Mucosa of rectum (tissue), 2 donors: ENCODE data around the gene PDSS2.

Experiments
- H3K27ac ChIP-seq, 2 donors: one replicate each; pipeline ENCODE4 v1.7.0; 2013; ENCODE audit warnings: inconsistent platforms in 2 of 2, low read depth in 2 of 2, low read length in 2 of 2
- H3K27me3 ChIP-seq, 2 donors: one replicate each; pipeline ENCODE4 v1.7.0; 2013; ENCODE audit warnings: low read length in 2 of 2; ENCODE audit not compliant: control insufficient read depth in 2 of 2, insufficient read depth in 2 of 2
- H3K36me3 ChIP-seq, 2 donors: one replicate each; pipeline ENCODE4 v1.7.0; 2013; ENCODE audit warnings: low read length in 2 of 2; ENCODE audit not compliant: control insufficient read depth in 2 of 2, insufficient read depth in 2 of 2
- H3K4me1 ChIP-seq, 2 donors: one replicate each; pipeline ENCODE4 v1.7.0; 2013; ENCODE audit warnings: low read length in 2 of 2, mild to moderate bottlenecking in 1 of 2; ENCODE audit not compliant: control insufficient read depth in 2 of 2, insufficient read depth in 2 of 2
- H3K4me3 ChIP-seq, 2 donors: one replicate each; pipeline ENCODE4 v1.7.0; 2013; ENCODE audit warnings: low read length in 2 of 2
- H3K9ac ChIP-seq, 2 donors: one replicate each; pipeline ENCODE4 v1.7.0; 2013; ENCODE audit warnings: low read length in 2 of 2, low read depth in 1 of 2, mild to moderate bottlenecking in 1 of 2
- H3K9me3 ChIP-seq, 2 donors: one replicate each; pipeline ENCODE4 v1.7.0; 2013; ENCODE audit warnings: low read length in 2 of 2; ENCODE audit not compliant: control insufficient read depth in 2 of 2
- donor health status: healthy.
- donor health status: Normal muscosa, but diverticular disease.

Gene PDSS2

GRCh38 chr6:107264357-107264840 lies 195.0 kb downstream of the PDSS2 start:
- Histone ChIP-seq H3K9me3 (no peaks in the 10 kb centered on the region), H3K36me3 (no peaks in the 10 kb centered on the region), H3K4me3 (no peak overlapping the region), H3K4me1 (no peaks in the 10 kb centered on the region), H3K27ac (no peak overlapping the region), H3K9ac (no peak overlapping the region), H3K27me3 (no peaks in the 10 kb centered on the region)

GRCh38 chr6:107259951-107260350 lies 199.4 kb downstream of the PDSS2 start:
- no peak overlapping the region for H3K9ac ChIP-seq

GRCh38 chr6:107248147-107248546 lies 211.2 kb downstream of the PDSS2 start:
- Histone ChIP-seq H3K9ac (no peak overlapping the region), H3K9me3 (no peaks in the 10 kb centered on the region), H3K4me1 (no peaks in the 10 kb centered on the region), H3K4me3 (no peak overlapping the region), H3K27ac (no peak overlapping the region), H3K36me3 (no peaks in the 10 kb centered on the region), H3K27me3 (no peaks in the 10 kb centered on the region)

More at GRCh38 chr6:107259951-107260350, 199.4 kb downstream of the PDSS2 start:
- H3K27ac ChIP-seq, result no peak overlapping the region
- H3K27me3 ChIP-seq, result no peaks in the 10 kb centered on the region
- H3K4me3 ChIP-seq, result no peak overlapping the region
- no peaks in the 10 kb centered on the region for H3K36me3 ChIP-seq
- no peaks in the 10 kb centered on the region for H3K9me3 ChIP-seq
- H3K4me1 ChIP-seq, result no peaks in the 10 kb centered on the region

GRCh38 chr6:107246972-107247615 lies 212.3 kb downstream of the PDSS2 start:
- Histone ChIP-seq H3K9ac (no peak overlapping the region), H3K4me1 (no peaks in the 10 kb centered on the region), H3K9me3 (no peaks in the 10 kb centered on the region), H3K4me3 (no peak overlapping the region), H3K27me3 (no peaks in the 10 kb centered on the region), H3K27ac (no peak overlapping the region), H3K36me3 (no peaks in the 10 kb centered on the region)

GRCh38 chr6:107246249-107246971 lies 213.0 kb downstream of the PDSS2 start:
- no peak overlapping the region for H3K9ac ChIP-seq

GRCh38 chr6:107244742-107245480 lies 214.5 kb downstream of the PDSS2 start:
- Histone ChIP-seq H3K9ac (no peak overlapping the region), H3K36me3 (no peaks in the 10 kb centered on the region), H3K4me1 (no peaks in the 10 kb centered on the region), H3K27me3 (no peaks in the 10 kb centered on the region), H3K9me3 (no peaks in the 10 kb centered on the region), H3K4me3 (no peak overlapping the region), H3K27ac (no peak overlapping the region)

More at GRCh38 chr6:107246249-107246971, 213.0 kb downstream of the PDSS2 start:
- no peak overlapping the region for H3K27ac ChIP-seq
- no peaks in the 10 kb centered on the region for H3K27me3 ChIP-seq
- no peaks in the 10 kb centered on the region for H3K36me3 ChIP-seq
- H3K4me3 ChIP-seq, result no peak overlapping the region
- no peaks in the 10 kb centered on the region for H3K9me3 ChIP-seq
- no peaks in the 10 kb centered on the region for H3K4me1 ChIP-seq

GRCh38 chr6:107244082-107244741 lies 215.2 kb downstream of the PDSS2 start:
- Histone ChIP-seq H3K9ac (no peak overlapping the region), H3K27ac (no peak overlapping the region), H3K4me1 (no peaks in the 10 kb centered on the region), H3K4me3 (no peak overlapping the region), H3K9me3 (no peaks in the 10 kb centered on the region), H3K27me3 (no peaks in the 10 kb centered on the region), H3K36me3 (no peaks in the 10 kb centered on the region)

GRCh38 chr6:107243471-107243870 lies 215.9 kb downstream of the PDSS2 start:
- Histone ChIP-seq H3K36me3 (no peaks in the 10 kb centered on the region), H3K4me3 (no peak overlapping the region), H3K9me3 (no peaks in the 10 kb centered on the region), H3K9ac (no peak overlapping the region), H3K4me1 (no peaks in the 10 kb centered on the region), H3K27ac (no peak overlapping the region), H3K27me3 (no peaks in the 10 kb centered on the region)

GRCh38 chr6:107237992-107238660 lies 221.2 kb downstream of the PDSS2 start:
- Histone ChIP-seq H3K27ac (no peak overlapping the region), H3K4me3 (no peak overlapping the region), H3K9ac (no peak overlapping the region), H3K9me3 (no peaks in the 10 kb centered on the region), H3K36me3 (no peaks in the 10 kb centered on the region), H3K27me3 (no peaks in the 10 kb centered on the region), H3K4me1 (no peaks in the 10 kb centered on the region)
